Spleen (tissue), 7 donors: ENCODE results near the gene DMRT2.

Experiments
- POLR2AphosphoS5 ChIP-seq, 3 donors: sonication (generic); formaldehyde crosslinking; IDR thresholded peaks; one replicate each; pipeline ENCODE4 v1.5.1; 2017; ENCODE audit warnings: antibody characterized with exemption in 3 of 3
- TF ChIP-seq, protein P1 (sequence below), 11 experiments: fragments of 200-600 bp in 7 of 11; fragments of 450-650 bp in 4 of 11; sonication (generic) in 4 of 11; IDR thresholded peaks in 8 of 11; conservative IDR thresholded peaks in 3 of 11; 1 replicate in 7 of 11; 2 replicates in 4 of 11; pipeline versions ENCODE4 v1.4.0 to v1.8.0; 2016 to 2021; ENCODE audit warnings: antibody characterized with exemption in 11 of 11, inconsistent platforms in 4 of 11, mild to moderate bottlenecking in 1 of 11
- donor health status: DM: no; HTN: no; CAD: no; lungs with moderate emphysema.
- donor health status: DM: no; HTN: no; CAD: no.
- donor health status: DM: no; HTN: no; CAD: no.

DNA sequence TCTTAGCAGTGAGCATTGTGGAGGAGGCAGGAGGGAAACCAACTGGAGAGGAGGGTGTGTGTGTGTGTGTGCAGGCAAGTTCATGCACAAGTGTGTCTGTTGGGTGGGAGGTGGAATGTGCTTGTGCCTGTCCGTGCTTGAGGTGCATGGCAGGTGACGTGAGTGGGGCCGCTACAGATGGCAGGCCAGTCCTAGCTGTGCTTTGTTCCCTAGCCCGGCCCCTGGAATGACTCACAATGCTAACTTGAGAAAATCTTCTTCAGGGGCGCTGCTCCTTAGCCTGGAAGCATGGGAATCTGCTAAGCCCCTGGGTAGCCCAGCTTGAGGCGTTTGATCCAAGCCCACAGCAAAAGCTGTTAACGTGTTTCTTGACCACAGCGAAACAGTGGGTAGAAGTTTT lies 25.0 kb upstream of the DMRT2 start:
- TF ChIP-seq POLR2AphosphoS5 (IDR thresholded peaks at IDR 0.05) = no peak
- TF ChIP-seq, protein P1, sequence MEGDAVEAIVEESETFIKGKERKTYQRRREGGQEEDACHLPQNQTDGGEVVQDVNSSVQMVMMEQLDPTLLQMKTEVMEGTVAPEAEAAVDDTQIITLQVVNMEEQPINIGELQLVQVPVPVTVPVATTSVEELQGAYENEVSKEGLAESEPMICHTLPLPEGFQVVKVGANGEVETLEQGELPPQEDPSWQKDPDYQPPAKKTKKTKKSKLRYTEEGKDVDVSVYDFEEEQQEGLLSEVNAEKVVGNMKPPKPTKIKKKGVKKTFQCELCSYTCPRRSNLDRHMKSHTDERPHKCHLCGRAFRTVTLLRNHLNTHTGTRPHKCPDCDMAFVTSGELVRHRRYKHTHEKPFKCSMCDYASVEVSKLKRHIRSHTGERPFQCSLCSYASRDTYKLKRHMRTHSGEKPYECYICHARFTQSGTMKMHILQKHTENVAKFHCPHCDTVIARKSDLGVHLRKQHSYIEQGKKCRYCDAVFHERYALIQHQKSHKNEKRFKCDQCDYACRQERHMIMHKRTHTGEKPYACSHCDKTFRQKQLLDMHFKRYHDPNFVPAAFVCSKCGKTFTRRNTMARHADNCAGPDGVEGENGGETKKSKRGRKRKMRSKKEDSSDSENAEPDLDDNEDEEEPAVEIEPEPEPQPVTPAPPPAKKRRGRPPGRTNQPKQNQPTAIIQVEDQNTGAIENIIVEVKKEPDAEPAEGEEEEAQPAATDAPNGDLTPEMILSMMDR (IDR thresholded peaks at IDR 0.05 in 8 of 11, conservative IDR thresholded peaks at IDR 0.05 in 3 of 11) = no peak
